MM.1S (cell line): ENCODE results near the gene RPTOR.

ENCODE experiments used
- DNase-seq: peaks from one replicate; pipeline ENCODE4 v3.0.0-alpha.2; 2015
- H2AFZ ChIP-seq: fragments of 300-600 bp; sonication (generic); 2 replicates; pipeline ENCODE4 v1.6.0; 2016; ENCODE audit warnings: antibody characterized with exemption, low read length
- H3F3A ChIP-seq: fragments of 300-600 bp; sonication (generic); 2 replicates; pipeline ENCODE4 v1.6.1; 2016; ENCODE audit warnings: mild to moderate bottlenecking, antibody characterized with exemption, low read length, moderate library complexity, mixed read lengths; ENCODE audit not compliant: insufficient read depth
- H3K27ac ChIP-seq: fragments of 300-600 bp; sonication (generic); 2 replicates; pipeline ENCODE4 v1.5.1; 2016; ENCODE audit warnings: mild to moderate bottlenecking, low read length
- H3K27me3 ChIP-seq: fragments of 300-600 bp; sonication (generic); replicated peaks from 2 replicates; pipeline ENCODE4 v1.6.0; 2016; ENCODE audit warnings: low read length; ENCODE audit not compliant: insufficient read depth
- H3K36me3 ChIP-seq: fragments of 300-600 bp; sonication (generic); replicated peaks from 2 replicates; pipeline ENCODE4 v1.6.1; 2016; ENCODE audit warnings: mild to moderate bottlenecking, low read length, mixed read lengths; ENCODE audit not compliant: insufficient read depth
- H3K4me1 ChIP-seq: fragments of 300-600 bp; sonication (generic); 2 replicates; pipeline ENCODE4 v1.6.1; 2016; ENCODE audit warnings: low read length, mixed read lengths
- H3K4me2 ChIP-seq: fragments of 300-600 bp; sonication (generic); 2 replicates; pipeline ENCODE4 v1.6.0; 2016; ENCODE audit warnings: low read depth, low read length
- H3K4me3 ChIP-seq: fragments of 300-600 bp; sonication (generic); 2 replicates; pipeline ENCODE4 v1.5.1; 2016; ENCODE audit warnings: low read length, mixed read lengths
- H3K79me2 ChIP-seq: fragments of 300-600 bp; sonication (generic); 2 replicates; pipeline ENCODE4 v1.6.1; 2016; ENCODE audit warnings: mixed run types, low read length, mixed read lengths
- H3K9ac ChIP-seq: fragments of 300-600 bp; sonication (generic); 2 replicates; pipeline ENCODE4 v1.6.1; 2016; ENCODE audit warnings: low read length, mixed read lengths
- H3K9me2 ChIP-seq: fragments of 300-600 bp; sonication (generic); replicated peaks from 2 replicates; pipeline ENCODE4 v1.6.1; 2016; ENCODE audit warnings: mild to moderate bottlenecking, low read length, mixed read lengths; ENCODE audit not compliant: insufficient read depth
- H3K9me3 ChIP-seq: fragments of 300-600 bp; sonication (generic); replicated peaks from 2 replicates; pipeline ENCODE4 v1.6.1; 2016; ENCODE audit warnings: mild to moderate bottlenecking, low read length, mixed read lengths; ENCODE audit not compliant: insufficient read depth
- H4K20me1 ChIP-seq: fragments of 300-600 bp; sonication (generic); 2 replicates; pipeline ENCODE4 v1.6.1; 2016; ENCODE audit warnings: mild to moderate bottlenecking, low read length, moderate library complexity, mixed read lengths; ENCODE audit not compliant: insufficient read depth
- CTCF ChIP-seq: fragments of 300-600 bp; sonication (generic); IDR thresholded peaks from 2 replicates; pipeline ENCODE4 v1.5.1; 2016; ENCODE audit warnings: antibody characterized with exemption, low read length, mixed read lengths
- EZH2 ChIP-seq: fragments of 300-600 bp; sonication (generic); optimal IDR thresholded peaks from 2 replicates; pipeline ENCODE3; 2017; ENCODE audit warnings: low read depth, mild to moderate bottlenecking, antibody characterized with exemption, low read length, mixed read lengths
- EZH2phosphoT487 ChIP-seq: fragments of 300-600 bp; sonication (generic); IDR thresholded peaks from 2 replicates; pipeline ENCODE4 v1.6.1; 2018; ENCODE audit warnings: antibody characterized with exemption, low read length

Gene RPTOR

GRCh38 chr17:80937462-80938381 is 393.1 kb downstream of the RPTOR start:
- Histone ChIP-seq H3K9me2 (no peaks in the 10 kb centered on the region), H2AFZ (no peak overlapping the region), H3K36me3 (no peaks in the 10 kb centered on the region), H3K9ac (no peak overlapping the region), H3F3A (no peaks in the 10 kb centered on the region), H3K9me3 (no peaks in the 10 kb centered on the region), H3K27me3 (no peaks in the 10 kb centered on the region), H3K4me2 (no peak overlapping the region), H4K20me1 (no peaks in the 10 kb centered on the region), H3K79me2 (no peaks in the 10 kb centered on the region), H3K4me1 (no peaks in the 10 kb centered on the region), H3K27ac (no peak overlapping the region), H3K4me3 (no peak overlapping the region)
- DNase-seq: no peak
- TF ChIP-seq EZH2phosphoT487: no peak

- no peaks in the 10 kb centered on the region for H3K27me3 ChIP-seq
- TF ChIP-seq EZH2: no peak
- no peak for TF ChIP-seq CTCF
- no peak for TF ChIP-seq EZH2phosphoT487
- no peaks in the 10 kb centered on the region for H3K36me3 ChIP-seq
- H3F3A ChIP-seq: no peaks in the 10 kb centered on the region
- no peaks in the 10 kb centered on the region for H3K79me2 ChIP-seq
- no peaks in the 10 kb centered on the region for H3K9me2 ChIP-seq
- no peak overlapping the region for H3K4me2 ChIP-seq
- H4K20me1 ChIP-seq: no peaks in the 10 kb centered on the region
- no peak overlapping the region for H3K4me3 ChIP-seq
- no peaks in the 10 kb centered on the region for H3K4me1 ChIP-seq
- no peak for DNase-seq
- no peak overlapping the region for H3K27ac ChIP-seq
- H2AFZ ChIP-seq: no peak overlapping the region
- H3K9ac ChIP-seq: no peak overlapping the region
- no peaks in the 10 kb centered on the region for H3K9me3 ChIP-seq
These were observed 393.9 kb downstream of the RPTOR start for GRCh38 chr17:80938556-80938955.

- Histone ChIP-seq H3K4me2 (no peak overlapping the region), H3K9ac (no peak overlapping the region), H3K4me3 (no peak overlapping the region), H2AFZ (no peak overlapping the region), H3K4me1 (no peaks in the 10 kb centered on the region), H3K27me3 (no peaks in the 10 kb centered on the region), H3K27ac (no peak overlapping the region), H3K9me3 (no peaks in the 10 kb centered on the region), H4K20me1 (no peaks in the 10 kb centered on the region), H3F3A (no peaks in the 10 kb centered on the region), H3K9me2 (no peaks in the 10 kb centered on the region), H3K79me2 (no peaks in the 10 kb centered on the region), H3K36me3 (no peaks in the 10 kb centered on the region)
- TF ChIP-seq EZH2phosphoT487: no peak
- no peak for TF ChIP-seq CTCF
- TF ChIP-seq EZH2: no peak
- no peak for DNase-seq
These were observed 394.8 kb downstream of the RPTOR start for GRCh38 chr17:80939151-80940145.
